HG03060 (cell line): Measurements from ENCODE around the gene CCDC92.
"Not testable (repeated sequence)": the region's sequence is repeated elsewhere in the genome, so short reads cannot be mapped to it uniquely, and the experiment has no call there.

ENCODE experiments used
- ATAC-seq: cut with Tn5 transposase; IDR thresholded peaks from one replicate; pipeline ENCODE4 v1.9.1; 2021; ENCODE audit warnings: low read depth, moderate number of reproducible peaks; ENCODE audit not compliant: unreplicated experiment

CCDC92 gene

GRCh38 chr12:123951467-123951866, 21.2 kb downstream of the CCDC92 start:
- no peak for ATAC-seq

GRCh38 chr12:123950476-123951349, 21.9 kb downstream of the CCDC92 start:
- no peak for ATAC-seq

GRCh38 chr12:123949770-123950165, 22.9 kb downstream of the CCDC92 start:
- no peak for ATAC-seq

- ATAC-seq: no peak
Measured at GRCh38 chr12:123948796-123949769, 23.5 kb downstream of the CCDC92 start.

GRCh38 chr12:123948401-123948795, 24.2 kb downstream of the CCDC92 start:
- no peak for ATAC-seq

GRCh38 chr12:123947531-123947930, 25.1 kb downstream of the CCDC92 start:
- not testable (repeated sequence) for ATAC-seq

GRCh38 chr12:123946516-123947505, 25.8 kb downstream of the CCDC92 start:
- not testable (repeated sequence) for ATAC-seq

GRCh38 chr12:123946152-123946515, 26.5 kb downstream of the CCDC92 start:
- no peak for ATAC-seq

- no peak for ATAC-seq
Measured at GRCh38 chr12:123945287-123946151, 27.1 kb downstream of the CCDC92 start.

GRCh38 chr12:123944696-123945095, 27.9 kb downstream of the CCDC92 start:
- ATAC-seq: no peak

- no peak for ATAC-seq
Measured at GRCh38 chr12:123943816-123944215, 28.8 kb downstream of the CCDC92 start.

- no peak for ATAC-seq
Measured at GRCh38 chr12:123942911-123943648, 29.6 kb downstream of the CCDC92 start.

- no peak for ATAC-seq
Measured at GRCh38 chr12:123942238-123942653, 30.4 kb downstream of the CCDC92 start.

- no peak for ATAC-seq
Measured at GRCh38 chr12:123941624-123942237, 30.9 kb downstream of the CCDC92 start.

- no peak for ATAC-seq
Measured at GRCh38 chr12:123941000-123941399, 31.6 kb downstream of the CCDC92 start.

- ATAC-seq: no peak
Measured at GRCh38 chr12:123940627-123940966, 32.0 kb downstream of the CCDC92 start.

- no peak for ATAC-seq
Measured at GRCh38 chr12:123939716-123940626, 32.7 kb downstream of the CCDC92 start.
